ENCODE results near the gene CPS1.

The CPS1 gene

GRCh38 chr2:210707900-210708299 lies 151.5 kb downstream of the CPS1 start:
- TF ChIP-seq CTCF (conservative IDR thresholded peaks at IDR 0.05; ENCODE audit: low read depth, low read length): no peak
- no peaks in the 10 kb centered on the region for H4K20me1 ChIP-seq (ENCODE audit: insufficient read depth)
- H3K4me2 ChIP-seq: no peak overlapping the region
- H3K4me1 ChIP-seq (ENCODE audit: low read depth, poor library complexity, severe bottlenecking): peaks cover 15% of the 10 kb centered on the region
- H3K9ac ChIP-seq: no peak overlapping the region
- H3K36me3 ChIP-seq (ENCODE audit: insufficient read depth): no peaks in the 10 kb centered on the region
- no peak overlapping the region for H3K27ac ChIP-seq
- H3K4me3 ChIP-seq (IDR thresholded peaks at IDR 0.05; ENCODE audit: insufficient read depth, low read depth, low read length): no peak overlapping the region
- H2AFZ ChIP-seq (ENCODE audit: low read depth): no peak overlapping the region
- H3K27me3 ChIP-seq (ENCODE audit: insufficient read depth, low read depth): no peaks in the 10 kb centered on the region
- H3K79me2 ChIP-seq (ENCODE audit: insufficient read depth, low read depth): no peaks in the 10 kb centered on the region

- H3K79me2 ChIP-seq (ENCODE audit: insufficient read depth, low read depth): no peaks in the 10 kb centered on the region
Measured at GRCh38 chr2:210713122-210713521, 156.7 kb downstream of the CPS1 start.

DNA sequence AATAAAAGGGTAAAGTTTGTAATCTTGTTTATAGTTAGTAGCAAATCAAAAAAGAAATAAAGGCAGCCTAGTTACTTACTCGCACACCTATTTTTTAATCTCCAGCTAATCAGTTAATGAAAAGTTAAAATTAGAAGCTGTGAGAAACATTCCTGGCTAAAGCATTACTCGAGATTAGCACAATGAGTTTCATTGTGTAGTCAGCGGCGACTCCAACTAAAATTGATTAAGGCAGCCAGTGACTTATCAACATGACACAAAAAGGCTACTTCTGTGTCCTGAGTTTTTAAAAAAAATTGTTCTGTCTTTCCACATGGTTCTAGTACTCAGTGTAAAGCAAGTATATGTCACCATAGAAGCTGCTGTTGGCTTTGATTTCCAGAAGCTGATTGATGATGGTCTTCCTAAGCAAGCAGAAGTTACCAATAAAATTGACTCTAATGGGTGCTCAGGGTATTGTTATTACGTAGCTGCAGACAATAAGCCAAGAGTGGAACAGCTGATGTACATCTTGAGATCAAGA lies 159.2 kb downstream of the CPS1 start:
- TF ChIP-seq CTCF (conservative IDR thresholded peaks at IDR 0.05; ENCODE audit: low read depth, low read length): no peak
- H3K4me2 ChIP-seq: no peak overlapping the region
- no peaks in the 10 kb centered on the region for H4K20me1 ChIP-seq (ENCODE audit: insufficient read depth)
- no peak overlapping the region for H3K9ac ChIP-seq
- H3K27me3 ChIP-seq (ENCODE audit: insufficient read depth, low read depth): no peaks in the 10 kb centered on the region
- no peaks in the 10 kb centered on the region for H3K79me2 ChIP-seq (ENCODE audit: insufficient read depth, low read depth)
- no peaks in the 10 kb centered on the region for H3K36me3 ChIP-seq (ENCODE audit: insufficient read depth)
- no peak overlapping the region for H3K4me3 ChIP-seq (IDR thresholded peaks at IDR 0.05; ENCODE audit: insufficient read depth, low read depth, low read length)
- peaks cover 5% of the 10 kb centered on the region for H3K4me1 ChIP-seq (ENCODE audit: low read depth, poor library complexity, severe bottlenecking)
- no peak overlapping the region for H3K27ac ChIP-seq
- no peak overlapping the region for H2AFZ ChIP-seq (ENCODE audit: low read depth)

More at GRCh38 chr2:210713122-210713521, 156.7 kb downstream of the CPS1 start:
- Histone ChIP-seq H3K27me3 (ENCODE audit: insufficient read depth, low read depth) (no peaks in the 10 kb centered on the region), H3K36me3 (ENCODE audit: insufficient read depth) (no peaks in the 10 kb centered on the region), H3K9ac (no peak overlapping the region), H3K4me1 (ENCODE audit: low read depth, poor library complexity, severe bottlenecking) (peaks cover 15% of the 10 kb centered on the region), H3K4me2 (no peak overlapping the region), H3K4me3 (IDR thresholded peaks at IDR 0.05; ENCODE audit: insufficient read depth, low read depth, low read length) (no peak overlapping the region), H4K20me1 (ENCODE audit: insufficient read depth) (no peaks in the 10 kb centered on the region), H3K27ac (no peak overlapping the region), H2AFZ (ENCODE audit: low read depth) (no peak overlapping the region)
- TF ChIP-seq CTCF (conservative IDR thresholded peaks at IDR 0.05; ENCODE audit: low read depth, low read length): no peak

DNA sequence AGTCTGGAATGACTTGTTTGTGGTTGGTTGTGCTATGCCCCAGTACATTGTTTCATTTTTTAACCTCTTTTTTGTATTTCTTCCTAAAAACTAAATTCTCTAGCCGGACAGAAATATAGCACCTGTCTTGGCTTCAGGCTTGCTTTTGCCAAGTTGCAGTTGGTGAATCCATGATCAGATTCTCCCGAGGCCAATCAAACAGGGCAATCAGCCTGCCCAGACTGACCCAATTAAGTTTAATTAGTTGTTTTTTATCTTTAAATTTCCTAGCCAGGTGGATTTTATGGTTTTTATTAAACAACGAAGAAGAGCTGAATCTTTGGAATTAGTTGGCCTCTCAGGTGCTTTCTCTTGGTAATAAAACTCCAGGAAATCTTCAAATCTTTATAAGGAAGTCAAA lies 162.1 kb downstream of the CPS1 start:
- Histone ChIP-seq H3K4me1 (ENCODE audit: low read depth, poor library complexity, severe bottlenecking) (no peaks in the 10 kb centered on the region), H3K27ac (no peak overlapping the region), H2AFZ (ENCODE audit: low read depth) (no peak overlapping the region), H3K4me3 (IDR thresholded peaks at IDR 0.05; ENCODE audit: insufficient read depth, low read depth, low read length) (no peak overlapping the region), H3K36me3 (ENCODE audit: insufficient read depth) (no peaks in the 10 kb centered on the region), H3K9ac (no peak overlapping the region), H3K79me2 (ENCODE audit: insufficient read depth, low read depth) (no peaks in the 10 kb centered on the region), H3K27me3 (ENCODE audit: insufficient read depth, low read depth) (no peaks in the 10 kb centered on the region), H4K20me1 (ENCODE audit: insufficient read depth) (no peaks in the 10 kb centered on the region), H3K4me2 (no peak overlapping the region)
- no peak for TF ChIP-seq CTCF (conservative IDR thresholded peaks at IDR 0.05; ENCODE audit: low read depth, low read length)

Data from KMS-11 (cell line).